Liver (tissue), 9 donors: ENCODE measurements around the gene PARD3B. TPM values are rescaled to one million over a fixed set of nuclear protein-coding genes. Genes with fewer than 3 reads are reported as not detected.

ENCODE experiments used
- DNase-seq: peaks from one replicate; pipeline ENCODE4 v3.0.0-alpha.2; 2017; ENCODE audit warnings: low spot score
- H3K27ac ChIP-seq, 2 donors: one replicate each; pipeline ENCODE4 v1.7.0; 2013; ENCODE audit warnings: inconsistent platforms in 2 of 2, low read length in 2 of 2, control low read depth in 1 of 2, low read depth in 1 of 2, mild to moderate bottlenecking in 1 of 2
- H3K27me3 ChIP-seq, 4 donors: one replicate each; pipeline versions ENCODE4 v1.6.1 to v1.7.0; 2013; ENCODE audit warnings: low read length in 3 of 4, inconsistent platforms in 1 of 4, mild to moderate bottlenecking in 1 of 4, moderate library complexity in 1 of 4; ENCODE audit not compliant: control insufficient read depth in 4 of 4, insufficient read depth in 4 of 4
- H3K36me3 ChIP-seq, 4 donors: one replicate each; pipeline versions ENCODE4 v1.6.1 to v1.7.0; 2013; ENCODE audit warnings: low read length in 3 of 4, mild to moderate bottlenecking in 3 of 4, low read depth in 1 of 4, moderate library complexity in 1 of 4; ENCODE audit not compliant: control insufficient read depth in 4 of 4, insufficient read depth in 3 of 4
- H3K4me1 ChIP-seq, 4 donors: one replicate each; pipeline versions ENCODE4 v1.6.1 to v1.7.0; 2013; ENCODE audit warnings: low read length in 3 of 4, mild to moderate bottlenecking in 3 of 4, moderate library complexity in 1 of 4; ENCODE audit not compliant: control insufficient read depth in 4 of 4, insufficient read depth in 4 of 4
- H3K4me3 ChIP-seq, 3 donors: one replicate each; pipeline versions ENCODE4 v1.6.1 to v1.7.0; 2013; ENCODE audit warnings: low read length in 3 of 3, control low read depth in 1 of 3, low read depth in 1 of 3, mild to moderate bottlenecking in 1 of 3
- H3K9ac ChIP-seq, 2 donors: one replicate each; pipeline ENCODE4 v1.7.0; 2013; ENCODE audit warnings: low read length in 2 of 2, mild to moderate bottlenecking in 2 of 2, moderate library complexity in 2 of 2, control low read depth in 1 of 2, low read depth in 1 of 2
- H3K9me3 ChIP-seq, 4 donors: one replicate each; pipeline versions ENCODE4 v1.6.1 to v1.7.0; 2013; ENCODE audit warnings: low read length in 3 of 4; ENCODE audit not compliant: control insufficient read depth in 4 of 4
- ATF3 ChIP-seq: IDR thresholded peaks from 2 replicates; pipeline ENCODE4 v1.6.1; 2016; ENCODE audit warnings: antibody characterized with exemption
- FOXA1 ChIP-seq: IDR thresholded peaks from 2 replicates; pipeline ENCODE4 v1.6.1; 2016; ENCODE audit warnings: antibody characterized with exemption
- FOXA2 ChIP-seq: IDR thresholded peaks from 2 replicates; pipeline ENCODE4 v1.6.1; 2016; ENCODE audit warnings: antibody characterized with exemption
- GABPA ChIP-seq, 2 donors: IDR thresholded peaks in 1 of 2; conservative IDR thresholded peaks in 1 of 2; 2 replicates each; pipeline ENCODE4 v1.6.1; 2016; ENCODE audit warnings: antibody characterized with exemption in 2 of 2, mild to moderate bottlenecking in 1 of 2, moderate library complexity in 1 of 2
- HNF4A ChIP-seq, 2 donors: conservative IDR thresholded peaks; 2 replicates each; pipeline ENCODE4 v1.6.1; 2016; ENCODE audit warnings: antibody characterized with exemption in 2 of 2, mild to moderate bottlenecking in 2 of 2
- MAX ChIP-seq: IDR thresholded peaks from 2 replicates; pipeline ENCODE4 v1.6.1; 2016; ENCODE audit warnings: antibody characterized with exemption
- NR2F2 ChIP-seq: IDR thresholded peaks from 2 replicates; pipeline ENCODE4 v1.6.1; 2016; ENCODE audit warnings: antibody characterized with exemption
- REST ChIP-seq: IDR thresholded peaks from 2 replicates; pipeline ENCODE4 v1.6.1; 2016; ENCODE audit warnings: antibody characterized with exemption, mild to moderate bottlenecking
- RXRA ChIP-seq, 2 donors: IDR thresholded peaks; 2 replicates each; pipeline ENCODE4 v1.6.1; 2017 to 2018; ENCODE audit warnings: antibody characterized with exemption in 2 of 2, mild to moderate bottlenecking in 1 of 2
- SP1 ChIP-seq: IDR thresholded peaks from 2 replicates; pipeline ENCODE4 v1.6.1; 2018; ENCODE audit warnings: antibody characterized with exemption, mild to moderate bottlenecking
- TAF1 ChIP-seq: conservative IDR thresholded peaks from 2 replicates; pipeline ENCODE4 v1.6.1; 2016; ENCODE audit warnings: antibody characterized with exemption, mild to moderate bottlenecking
- YY1 ChIP-seq: IDR thresholded peaks from 2 replicates; pipeline ENCODE4 v1.6.1; 2016; ENCODE audit warnings: antibody characterized with exemption, mild to moderate bottlenecking
- WGBS: extraction: QIAGEN DNeasy Blood & Tissue Kit; methylation state at CpG from one replicate; pipeline ENCODE4 v1.1.7; 2013; 5-methylcytosine and 5-hydroxymethylcytosine counted together
- polyA plus RNA-seq, 2 donors: library from polyadenylated mRNA; stranded (reverse) in 1 of 2; unstranded in 1 of 2; fragments of 200-250 nt in 1 of 2; fragments of >200 nt in 1 of 2; fragmentation: Nextera tagmentation in 1 of 2; extraction: Ambion mirVana in 1 of 2; gene quantifications; one replicate each; pipeline versions ENCODE4 v1.2.1 to v1.2.3, GENCODE V29; 2013 to 2015
- total RNA-seq, 2 donors: library from RNA; depleted of rRNA; stranded (reverse); fragments of >200 nt; gene quantifications; one replicate each; pipeline ENCODE4 v1.2.3, GENCODE V29; 2014
- TF ChIP-seq, protein P1 (sequence below): fragments of 150-350 bp; IDR thresholded peaks from 2 replicates; pipeline ENCODE4 v1.5.1; 2017; ENCODE audit warnings: improper control_type of control experiment, low read depth, low read length; ENCODE audit not compliant: missing input control
- TF ChIP-seq, protein P2 (sequence below): IDR thresholded peaks from 2 replicates; pipeline ENCODE4 v1.6.1; 2016; ENCODE audit warnings: antibody characterized with exemption
- donor health status: healthy.
- donor health status: healthy.
- donor health status: healthy.
- donor health status: healthy.
- donor health status: healthy.

The PARD3B gene
- total and polyA plus RNA-seq, 4 donors: 1.1 to 10.3 (median 3.7) TPM

DNA sequence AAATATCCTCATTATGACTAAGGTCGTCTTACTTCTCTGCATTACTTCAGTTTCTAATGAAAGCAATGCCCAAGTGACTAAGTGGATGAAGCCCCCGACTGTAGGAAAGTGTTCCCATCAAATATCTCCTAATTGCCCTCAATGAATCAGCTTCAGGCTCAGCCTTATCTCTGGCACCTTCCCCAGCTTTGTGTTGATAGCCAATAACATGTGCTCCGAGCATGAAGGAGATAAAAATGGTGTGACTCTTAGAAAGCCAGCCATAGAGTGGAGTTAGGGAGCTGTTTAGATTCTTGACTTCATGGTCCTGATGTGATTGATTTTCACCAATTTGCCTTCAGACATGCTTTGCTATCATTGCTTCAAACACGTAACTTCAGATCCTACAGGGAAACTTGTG is 797.8 kb downstream of the PARD3B start (continued):
- TF ChIP-seq MAX: no peak

- TF ChIP-seq ATF3 (no peak), NR2F2 (no peak), RXRA (IDR thresholded peaks at IDR 0.05) (no peak), FOXA2 (no peak), FOXA1 (no peak), MAX (no peak), GABPA (IDR thresholded peaks at IDR 0.05 in 1 of 2, conservative IDR thresholded peaks at IDR 0.05 in 1 of 2) (no peak), TAF1 (no peak), REST (no peak), HNF4A (conservative IDR thresholded peaks at IDR 0.05) (no peak), SP1 (no peak), YY1 (no peak)
- TF ChIP-seq, protein P1, sequence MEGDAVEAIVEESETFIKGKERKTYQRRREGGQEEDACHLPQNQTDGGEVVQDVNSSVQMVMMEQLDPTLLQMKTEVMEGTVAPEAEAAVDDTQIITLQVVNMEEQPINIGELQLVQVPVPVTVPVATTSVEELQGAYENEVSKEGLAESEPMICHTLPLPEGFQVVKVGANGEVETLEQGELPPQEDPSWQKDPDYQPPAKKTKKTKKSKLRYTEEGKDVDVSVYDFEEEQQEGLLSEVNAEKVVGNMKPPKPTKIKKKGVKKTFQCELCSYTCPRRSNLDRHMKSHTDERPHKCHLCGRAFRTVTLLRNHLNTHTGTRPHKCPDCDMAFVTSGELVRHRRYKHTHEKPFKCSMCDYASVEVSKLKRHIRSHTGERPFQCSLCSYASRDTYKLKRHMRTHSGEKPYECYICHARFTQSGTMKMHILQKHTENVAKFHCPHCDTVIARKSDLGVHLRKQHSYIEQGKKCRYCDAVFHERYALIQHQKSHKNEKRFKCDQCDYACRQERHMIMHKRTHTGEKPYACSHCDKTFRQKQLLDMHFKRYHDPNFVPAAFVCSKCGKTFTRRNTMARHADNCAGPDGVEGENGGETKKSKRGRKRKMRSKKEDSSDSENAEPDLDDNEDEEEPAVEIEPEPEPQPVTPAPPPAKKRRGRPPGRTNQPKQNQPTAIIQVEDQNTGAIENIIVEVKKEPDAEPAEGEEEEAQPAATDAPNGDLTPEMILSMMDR: no peak
- TF ChIP-seq, protein P2, sequence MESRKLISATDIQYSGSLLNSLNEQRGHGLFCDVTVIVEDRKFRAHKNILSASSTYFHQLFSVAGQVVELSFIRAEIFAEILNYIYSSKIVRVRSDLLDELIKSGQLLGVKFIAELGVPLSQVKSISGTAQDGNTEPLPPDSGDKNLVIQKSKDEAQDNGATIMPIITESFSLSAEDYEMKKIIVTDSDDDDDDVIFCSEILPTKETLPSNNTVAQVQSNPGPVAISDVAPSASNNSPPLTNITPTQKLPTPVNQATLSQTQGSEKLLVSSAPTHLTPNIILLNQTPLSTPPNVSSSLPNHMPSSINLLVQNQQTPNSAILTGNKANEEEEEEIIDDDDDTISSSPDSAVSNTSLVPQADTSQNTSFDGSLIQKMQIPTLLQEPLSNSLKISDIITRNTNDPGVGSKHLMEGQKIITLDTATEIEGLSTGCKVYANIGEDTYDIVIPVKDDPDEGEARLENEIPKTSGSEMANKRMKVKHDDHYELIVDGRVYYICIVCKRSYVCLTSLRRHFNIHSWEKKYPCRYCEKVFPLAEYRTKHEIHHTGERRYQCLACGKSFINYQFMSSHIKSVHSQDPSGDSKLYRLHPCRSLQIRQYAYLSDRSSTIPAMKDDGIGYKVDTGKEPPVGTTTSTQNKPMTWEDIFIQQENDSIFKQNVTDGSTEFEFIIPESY: no peak
- Histone ChIP-seq H3K27ac (no peak overlapping the region), H3K4me1 (no peaks in the 10 kb centered on the region), H3K36me3 (no peaks in the 10 kb centered on the region), H3K9me3 (no peaks in the 10 kb centered on the region), H3K9ac (no peak overlapping the region), H3K27me3 (no peaks in the 10 kb centered on the region), H3K4me3 (no peak overlapping the region)
- DNase-seq: no peak
- 97% methylated on average over 2 of the region's 2 CpGs for WGBS
Observed at GRCh38 chr2:205346649-205347048, 801.4 kb downstream of the PARD3B start.
